GM10847 (cell line): ENCODE results near the gene SSH3.

ENCODE experiments used
- POLR2A ChIP-seq: IDR thresholded peaks from 2 replicates; pipeline ENCODE4 v1.6.1; 2011; ENCODE audit not compliant: insufficient read length; ENCODE audit errors: extremely low read depth

The SSH3 gene

GRCh38 chr11:67292671-67293070 is 10.7 kb upstream of the SSH3 start:
- TF ChIP-seq POLR2A: no peak

- no peak for TF ChIP-seq POLR2A
Measured at GRCh38 chr11:67293090-67293489, 10.2 kb upstream of the SSH3 start.

DNA sequence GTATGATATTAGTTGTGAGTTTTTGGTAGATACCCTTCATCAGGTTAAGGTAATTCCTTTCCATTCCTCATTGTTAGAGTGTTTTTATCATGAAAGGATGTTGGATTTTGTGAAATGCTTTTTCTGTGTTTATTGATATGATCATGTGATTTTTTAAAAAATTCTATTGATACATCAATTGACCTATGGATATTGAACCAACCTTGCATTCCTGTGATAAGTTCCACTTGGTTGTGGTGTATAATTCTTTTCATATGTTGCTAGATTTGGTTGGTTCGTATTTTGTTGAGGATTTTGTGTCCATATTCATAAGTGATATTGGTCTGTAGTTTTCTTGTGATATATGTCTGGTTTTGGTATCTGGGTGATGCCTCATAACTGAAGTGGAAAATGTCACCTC is 7.5 kb upstream of the SSH3 start:
- TF ChIP-seq POLR2A: no peak

DNA sequence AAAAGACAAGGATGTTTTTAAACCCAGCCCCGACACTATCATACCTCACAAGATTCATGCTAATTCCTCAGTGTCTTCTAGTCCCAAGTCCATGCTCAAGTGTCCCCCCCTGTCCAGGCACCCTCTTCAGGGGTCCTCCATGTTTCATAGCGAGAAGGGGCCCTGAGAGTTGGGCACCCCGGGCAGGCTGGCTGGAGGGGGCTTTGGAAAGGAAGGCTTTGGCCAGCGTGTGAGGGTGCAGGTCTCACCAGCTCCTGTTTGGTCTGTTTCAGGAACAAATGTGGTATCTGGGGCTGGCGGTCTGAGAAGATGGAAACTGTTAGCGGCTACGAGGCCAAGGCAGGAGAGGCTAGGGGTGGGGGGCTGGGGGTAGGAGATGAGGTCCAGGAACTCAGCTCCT is 4.5 kb upstream of the SSH3 start:
- TF ChIP-seq POLR2A: no peak

DNA sequence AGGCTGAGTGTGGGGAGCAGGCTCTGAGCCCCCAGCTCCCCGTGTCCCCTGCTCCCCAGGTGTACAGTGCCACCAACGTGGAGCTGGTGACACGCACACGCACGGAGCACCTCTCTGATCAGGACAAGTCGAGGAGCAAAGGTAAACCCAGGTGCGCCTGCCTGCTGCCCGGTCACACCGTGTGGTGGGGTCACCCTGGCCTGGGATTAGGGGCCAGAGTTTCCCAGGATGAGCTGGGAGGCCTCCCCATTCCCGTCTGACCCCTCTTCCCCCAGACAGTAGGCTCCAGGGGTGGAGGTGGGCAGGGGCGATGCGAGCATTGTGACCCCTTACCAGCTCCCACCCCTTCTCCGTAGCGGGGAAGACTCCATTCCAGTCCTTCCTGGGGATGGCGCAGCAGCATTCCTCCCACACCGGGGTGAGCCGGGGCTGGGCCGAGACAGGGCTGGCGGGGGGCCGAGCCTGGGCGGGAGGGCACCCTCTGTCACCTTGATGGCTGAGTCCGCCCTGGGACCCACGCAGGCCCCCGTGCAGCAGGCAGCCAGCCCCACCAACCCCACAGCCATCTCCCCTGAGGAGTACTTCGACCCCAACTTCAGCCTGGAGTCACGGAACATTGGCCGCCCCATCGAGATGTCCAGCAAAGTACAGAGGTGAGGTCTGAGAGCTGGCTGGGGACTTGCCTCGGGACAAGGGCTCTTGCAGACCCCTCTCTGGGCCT is 3.7 kb upstream of the SSH3 start:
- TF ChIP-seq POLR2A: no peak

GRCh38 chr11:67300256-67300755 is 3.0 kb upstream of the SSH3 start:
- TF ChIP-seq POLR2A: no peak

DNA sequence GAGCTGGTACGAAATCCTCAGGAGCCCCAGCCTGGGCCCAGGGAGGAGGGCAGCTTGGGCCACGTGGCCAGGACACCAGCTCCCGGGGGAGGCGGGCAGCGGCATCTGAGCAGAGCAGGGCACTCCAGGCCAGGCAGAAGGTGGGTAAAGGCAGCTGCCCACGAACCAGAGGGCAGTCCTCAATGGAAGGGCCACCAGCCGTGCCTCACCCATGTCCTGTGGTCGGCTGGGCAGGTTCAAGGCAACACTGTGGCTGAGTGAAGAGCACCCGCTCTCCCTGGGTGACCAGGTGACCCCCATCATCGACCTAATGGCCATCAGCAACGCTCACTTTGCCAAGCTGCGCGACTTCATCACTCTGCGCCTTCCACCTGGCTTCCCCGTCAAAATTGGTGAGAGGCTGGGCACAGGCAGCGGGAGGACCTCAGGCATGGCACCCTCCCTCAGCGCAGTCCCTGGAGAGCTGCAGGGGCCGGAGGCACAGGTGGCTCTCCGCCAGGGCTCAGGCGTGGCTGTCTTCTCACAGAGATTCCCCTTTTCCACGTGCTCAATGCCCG is 2.5 kb upstream of the SSH3 start:
- TF ChIP-seq POLR2A: no peak

DNA sequence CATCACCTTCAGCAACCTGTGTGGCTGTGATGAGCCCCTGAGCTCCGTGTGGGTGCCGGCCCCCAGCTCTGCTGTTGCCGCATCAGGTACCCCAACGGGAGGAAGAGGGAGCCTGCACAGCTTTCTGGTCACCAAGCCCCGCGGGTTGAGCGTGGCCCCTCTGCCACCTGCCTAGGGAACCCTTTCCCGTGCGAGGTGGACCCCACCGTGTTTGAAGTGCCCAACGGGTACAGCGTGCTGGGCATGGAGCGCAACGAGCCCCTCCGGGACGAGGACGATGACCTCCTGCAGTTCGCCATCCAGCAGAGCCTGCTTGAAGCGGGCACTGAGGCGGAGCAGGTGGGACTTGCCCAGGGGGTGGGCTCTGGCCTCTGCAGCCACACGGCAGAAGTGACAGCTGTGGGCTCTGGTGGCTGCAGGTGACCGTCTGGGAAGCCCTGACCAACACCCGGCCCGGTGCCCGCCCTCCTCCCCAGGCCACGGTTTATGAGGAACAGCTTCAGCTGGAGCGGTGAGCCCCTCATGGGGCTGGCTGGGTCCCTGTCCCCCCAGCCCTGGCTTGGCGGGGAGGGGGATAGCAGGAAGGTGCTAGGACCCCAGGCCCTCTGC is 1.9 kb upstream of the SSH3 start:
- no peak for TF ChIP-seq POLR2A

DNA sequence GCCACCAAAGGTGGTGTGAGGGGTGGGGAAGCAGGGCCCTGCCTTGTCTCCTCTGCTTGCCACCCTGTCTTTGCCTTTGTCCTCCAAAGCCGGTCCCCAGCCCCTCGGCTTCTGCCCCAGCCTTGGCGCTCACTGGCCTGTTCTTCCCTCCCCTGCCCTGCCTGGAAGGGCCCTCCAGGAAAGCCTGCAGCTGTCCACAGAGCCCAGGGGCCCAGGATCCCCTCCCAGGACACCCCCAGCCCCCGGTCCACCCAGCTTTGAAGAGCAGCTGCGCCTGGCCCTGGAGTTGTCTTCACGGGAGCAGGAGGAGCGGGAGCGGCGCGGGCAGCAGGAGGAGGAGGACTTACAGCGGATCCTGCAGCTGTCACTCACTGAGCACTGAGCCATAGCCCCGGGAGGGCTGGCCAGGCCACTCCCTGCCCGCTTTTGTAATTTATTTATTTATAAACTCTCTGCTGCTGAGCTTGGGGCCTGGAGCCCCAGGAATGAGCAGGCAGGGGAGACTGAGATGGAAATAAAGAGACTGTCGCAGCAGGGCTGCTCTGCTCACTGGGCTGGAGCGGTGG is 1.3 kb upstream of the SSH3 start:
- TF ChIP-seq POLR2A: no peak

- no peak for TF ChIP-seq POLR2A
Measured at GRCh38 chr11:67302571-67303131, 679 bp upstream of the SSH3 start.

- TF ChIP-seq POLR2A: no peak
Measured at GRCh38 chr11:67303835-67304411, 593 bp downstream of the SSH3 start.

DNA sequence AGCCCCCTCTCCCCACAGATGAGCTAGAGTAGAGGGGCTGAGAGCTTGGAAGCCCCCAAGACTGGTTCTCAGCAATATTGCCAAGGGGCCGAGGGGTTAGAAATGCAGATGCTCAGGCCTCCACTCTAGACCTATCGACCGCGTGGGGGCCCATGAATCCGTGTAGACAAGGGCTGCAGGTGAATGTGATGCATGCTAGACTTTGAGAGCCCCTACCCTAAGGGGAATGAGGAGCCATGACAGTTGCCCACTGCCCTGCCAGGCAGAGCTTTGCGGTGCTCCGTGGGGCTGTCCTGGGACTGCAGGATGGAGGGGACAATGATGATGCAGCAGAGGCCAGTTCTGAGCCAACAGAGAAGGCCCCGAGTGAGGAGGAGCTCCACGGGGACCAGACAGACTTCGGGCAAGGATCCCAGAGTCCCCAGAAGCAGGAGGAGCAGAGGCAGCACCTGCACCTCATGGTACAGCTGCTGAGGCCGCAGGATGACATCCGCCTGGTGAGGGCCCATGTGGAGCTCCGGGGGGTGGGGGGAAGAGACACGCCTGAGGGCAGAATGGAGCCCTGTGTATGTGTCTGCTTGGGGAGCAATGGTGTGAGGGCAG is 1.3 kb downstream of the SSH3 start:
- no peak for TF ChIP-seq POLR2A

GRCh38 chr11:67306769-67307544 is 3.6 kb downstream of the SSH3 start:
- no peak for TF ChIP-seq POLR2A

DNA sequence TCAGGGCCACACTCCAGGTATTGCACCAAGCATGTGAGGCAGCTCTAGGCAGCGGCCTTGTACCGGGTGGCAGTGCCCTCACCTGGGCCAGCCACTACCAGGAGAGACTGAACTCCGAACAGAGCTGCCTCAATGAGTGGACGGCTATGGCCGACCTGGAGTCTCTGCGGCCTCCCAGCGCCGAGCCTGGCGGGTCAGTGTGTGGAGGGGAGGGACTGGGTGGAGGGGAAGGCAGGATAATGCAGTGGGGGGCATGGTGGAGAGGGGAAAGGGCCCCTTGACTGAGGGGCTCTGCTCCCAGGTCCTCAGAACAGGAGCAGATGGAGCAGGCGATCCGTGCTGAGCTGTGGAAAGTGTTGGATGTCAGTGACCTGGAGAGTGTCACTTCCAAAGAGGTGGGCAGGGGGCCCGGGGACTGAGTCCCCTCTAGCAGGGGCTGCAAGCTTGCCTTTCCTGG is 4.2 kb downstream of the SSH3 start:
- no peak for TF ChIP-seq POLR2A
